GM21423 (cell line): ENCODE measurements around the gene OR4M2.
"Not testable (repeated sequence)": the region's sequence is repeated elsewhere in the genome, so short reads cannot be mapped to it uniquely, and the experiment has no call there.

Source experiments
- ATAC-seq: cut with Tn5 transposase; IDR thresholded peaks from one replicate; pipeline ENCODE4 v1.9.1; 2021; ENCODE audit warnings: mild to moderate bottlenecking, moderate library complexity; ENCODE audit not compliant: unreplicated experiment

Gene OR4M2

GRCh38 chr15:22080227-22080626, at the start of gene OR4M2:
TSS of gene OR4M2 (plus strand) at chr15:22080527. CDS start at chr15:22080625, 98 bp downstream.
- ATAC-seq = not testable (repeated sequence)

- not testable (repeated sequence) for ATAC-seq
These were observed 11.1 kb upstream of the OR4M2 start for GRCh38 chr15:22069267-22069666.

- not testable (repeated sequence) for ATAC-seq
These were observed 1.1 kb downstream of the OR4M2 start for GRCh38 chr15:22081386-22081785.

GRCh38 chr15:22098616-22099253, 18.4 kb downstream of the OR4M2 start:
- ATAC-seq = peak; percentile 42

GRCh38 chr15:22099289-22099891, 19.1 kb downstream of the OR4M2 start:
- peak; percentile 76 for ATAC-seq

- ATAC-seq = not testable (repeated sequence)
These were observed 41.7 kb downstream of the OR4M2 start for GRCh38 chr15:22122033-22122432.
